Testis (tissue), 2 donors: ENCODE measurements around the gene PPP1R14C.

Experiments used
- CTCF ChIP-seq, 3 experiments: fragments of 450-650 bp in 2 of 3; fragments of 200-600 bp in 1 of 3; sonication (generic) in 1 of 3; IDR thresholded peaks; one replicate each; pipeline ENCODE4 v1.5.1; 2016 to 2019; ENCODE audit warnings: antibody characterized with exemption in 3 of 3, mild to moderate bottlenecking in 2 of 3, moderate library complexity in 1 of 3
- POLR2A ChIP-seq: fragments of 450-650 bp; IDR thresholded peaks from one replicate; pipeline ENCODE4 v1.6.1; 2017; ENCODE audit warnings: antibody characterized with exemption, mild to moderate bottlenecking, moderate library complexity

GRCh38 chr6:150256618-150257272 lies 113.9 kb downstream of the PPP1R14C start:
- TF ChIP-seq CTCF (IDR thresholded peaks at IDR 0.05) (no peak), POLR2A (no peak)
